Hepatocyte (in vitro differentiated cells): Measurements from ENCODE around the gene SIGLEC9.

Experiments
- EZH2 ChIP-seq: fragments of 200-600 bp; sonication (generic); IDR thresholded peaks from 2 replicates; pipeline ENCODE4 v1.6.1; 2016; ENCODE audit warnings: antibody characterized with exemption, mild to moderate bottlenecking, borderline replicate concordance
- TF ChIP-seq, protein P1 (sequence below): fragments of 200-600 bp; sonication (generic); IDR thresholded peaks from 2 replicates; pipeline ENCODE4 v1.5.1; 2016; ENCODE audit warnings: antibody characterized with exemption, mild to moderate bottlenecking; ENCODE audit not compliant: poor library complexity

- TF ChIP-seq, protein P1, sequence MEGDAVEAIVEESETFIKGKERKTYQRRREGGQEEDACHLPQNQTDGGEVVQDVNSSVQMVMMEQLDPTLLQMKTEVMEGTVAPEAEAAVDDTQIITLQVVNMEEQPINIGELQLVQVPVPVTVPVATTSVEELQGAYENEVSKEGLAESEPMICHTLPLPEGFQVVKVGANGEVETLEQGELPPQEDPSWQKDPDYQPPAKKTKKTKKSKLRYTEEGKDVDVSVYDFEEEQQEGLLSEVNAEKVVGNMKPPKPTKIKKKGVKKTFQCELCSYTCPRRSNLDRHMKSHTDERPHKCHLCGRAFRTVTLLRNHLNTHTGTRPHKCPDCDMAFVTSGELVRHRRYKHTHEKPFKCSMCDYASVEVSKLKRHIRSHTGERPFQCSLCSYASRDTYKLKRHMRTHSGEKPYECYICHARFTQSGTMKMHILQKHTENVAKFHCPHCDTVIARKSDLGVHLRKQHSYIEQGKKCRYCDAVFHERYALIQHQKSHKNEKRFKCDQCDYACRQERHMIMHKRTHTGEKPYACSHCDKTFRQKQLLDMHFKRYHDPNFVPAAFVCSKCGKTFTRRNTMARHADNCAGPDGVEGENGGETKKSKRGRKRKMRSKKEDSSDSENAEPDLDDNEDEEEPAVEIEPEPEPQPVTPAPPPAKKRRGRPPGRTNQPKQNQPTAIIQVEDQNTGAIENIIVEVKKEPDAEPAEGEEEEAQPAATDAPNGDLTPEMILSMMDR = peak; percentile 33
- no peak for TF ChIP-seq EZH2
Measured at GRCh38 chr19:51158474-51159129, 33.9 kb downstream of the SIGLEC9 start.
